Gastroesophageal sphincter (tissue), 4 donors: ENCODE data around the gene RERE. TPM values are rescaled to one million over a fixed set of nuclear protein-coding genes. Genes with fewer than 3 reads are reported as not detected.

Source experiments
- ATAC-seq: fragments of 150-250 bp; one replicate; pipeline ENCODE4 v1.9.1; 2016; ENCODE audit warnings: mild to moderate bottlenecking, moderate library complexity
- H3K27ac ChIP-seq, 4 donors: fragments of 200-600 bp; sonication (generic) in 3 of 4; 1 replicate in 3 of 4; 2 replicates in 1 of 4; pipeline ENCODE4 v1.5.1; 2016 to 2019
- H3K27me3 ChIP-seq: fragments of 200-600 bp; sonication (generic); one replicate; pipeline ENCODE4 v1.5.1; 2019
- H3K36me3 ChIP-seq, 2 donors: fragments of 200-600 bp; sonication (generic); one replicate each; pipeline ENCODE4 v1.5.1; 2019; ENCODE audit warnings: control low read depth in 1 of 2
- H3K4me1 ChIP-seq, 3 donors: fragments of 200-600 bp; sonication (generic); 1 replicate in 2 of 3; 2 replicates in 1 of 3; pipeline ENCODE4 v1.5.1; 2016 to 2019; ENCODE audit warnings: control low read depth in 2 of 3
- H3K4me3 ChIP-seq, 2 donors: fragments of 200-600 bp; sonication (generic); one replicate each; pipeline ENCODE4 v1.5.1; 2019; ENCODE audit warnings: mild to moderate bottlenecking in 1 of 2, moderate library complexity in 1 of 2
- H3K9me3 ChIP-seq, 3 donors: fragments of 200-600 bp; sonication (generic); one replicate each; pipeline ENCODE4 v1.5.1; 2017 to 2019; ENCODE audit warnings: control low read depth in 2 of 3
- EP300 ChIP-seq: sonication (generic); formaldehyde crosslinking; IDR thresholded peaks from one replicate; pipeline ENCODE4 v1.6.1; 2017; ENCODE audit warnings: antibody characterized with exemption, mild to moderate bottlenecking
- POLR2A ChIP-seq, 2 donors: fragments of 450-650 bp; IDR thresholded peaks; one replicate each; pipeline ENCODE4 v1.6.1; 2017; ENCODE audit warnings: antibody characterized with exemption in 2 of 2, mild to moderate bottlenecking in 2 of 2, moderate library complexity in 1 of 2
- POLR2AphosphoS5 ChIP-seq: sonication (generic); formaldehyde crosslinking; IDR thresholded peaks from one replicate; pipeline ENCODE4 v1.6.1; 2017; ENCODE audit warnings: antibody characterized with exemption
- WGBS, 2 donors: methylation state at CpG; one replicate each; pipeline ENCODE4 v1.1.5; 2018; ENCODE audit warnings: low coverage in 1 of 2; 5-methylcytosine and 5-hydroxymethylcytosine counted together
- total RNA-seq, 4 donors: library from RNA; depleted of rRNA; stranded (reverse); fragments of >200 nt; gene quantifications; one replicate each; pipeline ENCODE4 v1.1.0, GENCODE V29; 2016
- TF ChIP-seq, protein P1 (sequence below), 4 experiments: fragments of 200-600 bp in 2 of 4; fragments of 450-650 bp in 2 of 4; sonication (generic) in 1 of 4; IDR thresholded peaks; one replicate each; pipeline ENCODE4 v1.5.1; 2017 to 2019; ENCODE audit warnings: antibody characterized with exemption in 4 of 4, mild to moderate bottlenecking in 2 of 4, moderate library complexity in 2 of 4

RERE gene
- total RNA-seq, 4 donors from 2014 or later: 112 to 212 (median 139) TPM

DNA sequence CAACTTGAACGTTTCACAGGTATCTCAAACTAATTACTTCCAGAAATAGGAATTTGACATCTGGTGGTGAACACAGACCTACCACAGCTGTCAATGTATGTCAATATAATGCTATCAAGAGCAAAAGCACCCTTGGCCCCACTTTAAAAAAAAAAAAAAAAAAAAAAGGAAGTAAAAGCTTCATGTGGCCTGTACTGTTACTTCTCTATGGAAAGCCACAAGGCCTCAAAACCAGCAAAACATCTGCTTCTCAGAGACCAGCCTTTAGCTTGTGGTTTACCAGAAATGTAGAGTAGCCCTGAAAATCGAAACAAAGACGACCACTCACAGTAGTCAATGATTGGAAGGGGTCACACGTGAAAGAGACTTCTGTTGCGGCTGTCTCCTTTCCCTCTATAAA is 389.9 kb downstream of the RERE start:
- 63 to 90% methylated on average over 5 of the region's 5 CpGs for WGBS, 2 donors
- H3K27me3 ChIP-seq: no peaks in the 10 kb centered on the region
- ATAC-seq: no peak
- TF ChIP-seq POLR2A (IDR thresholded peaks at IDR 0.05) (no peak), EP300 (no peak), POLR2AphosphoS5 (no peak)
- TF ChIP-seq, protein P1, sequence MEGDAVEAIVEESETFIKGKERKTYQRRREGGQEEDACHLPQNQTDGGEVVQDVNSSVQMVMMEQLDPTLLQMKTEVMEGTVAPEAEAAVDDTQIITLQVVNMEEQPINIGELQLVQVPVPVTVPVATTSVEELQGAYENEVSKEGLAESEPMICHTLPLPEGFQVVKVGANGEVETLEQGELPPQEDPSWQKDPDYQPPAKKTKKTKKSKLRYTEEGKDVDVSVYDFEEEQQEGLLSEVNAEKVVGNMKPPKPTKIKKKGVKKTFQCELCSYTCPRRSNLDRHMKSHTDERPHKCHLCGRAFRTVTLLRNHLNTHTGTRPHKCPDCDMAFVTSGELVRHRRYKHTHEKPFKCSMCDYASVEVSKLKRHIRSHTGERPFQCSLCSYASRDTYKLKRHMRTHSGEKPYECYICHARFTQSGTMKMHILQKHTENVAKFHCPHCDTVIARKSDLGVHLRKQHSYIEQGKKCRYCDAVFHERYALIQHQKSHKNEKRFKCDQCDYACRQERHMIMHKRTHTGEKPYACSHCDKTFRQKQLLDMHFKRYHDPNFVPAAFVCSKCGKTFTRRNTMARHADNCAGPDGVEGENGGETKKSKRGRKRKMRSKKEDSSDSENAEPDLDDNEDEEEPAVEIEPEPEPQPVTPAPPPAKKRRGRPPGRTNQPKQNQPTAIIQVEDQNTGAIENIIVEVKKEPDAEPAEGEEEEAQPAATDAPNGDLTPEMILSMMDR (IDR thresholded peaks at IDR 0.05): no peak
- H3K9me3 ChIP-seq: no peaks in the 10 kb centered on the region
- H3K27ac ChIP-seq: peak overlapping the region in 3 of 4 donors; percentile 5 to 60 (median 57)
- H3K36me3 ChIP-seq: no peaks in the 10 kb centered on the region
- H3K4me1 ChIP-seq: peaks cover 2 to 46% (median 13%) of the 10 kb centered on the region in 3 donors
- H3K4me3 ChIP-seq: no peak overlapping the region

DNA sequence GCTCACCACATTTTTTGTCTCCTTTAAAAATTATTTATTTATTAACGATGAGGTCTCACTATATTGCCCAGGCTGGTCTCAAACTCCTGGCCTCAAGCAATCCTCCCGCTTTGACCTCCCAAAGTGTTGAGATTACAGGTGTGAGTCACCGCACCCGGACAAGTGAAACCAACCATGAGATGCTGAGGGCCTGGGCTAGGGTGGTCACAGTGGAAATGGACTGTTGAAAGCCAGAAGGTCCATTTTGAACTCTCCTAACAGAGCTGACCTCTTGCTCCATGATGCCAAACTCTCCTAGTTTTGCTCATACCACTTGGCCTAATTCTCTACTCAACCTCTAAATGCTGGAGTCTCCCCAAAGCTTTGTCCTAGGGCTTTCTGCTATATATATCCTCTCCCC is 390.4 kb downstream of the RERE start:
- Histone ChIP-seq H3K4me3 (no peak overlapping the region), H3K9me3 (no peaks in the 10 kb centered on the region), H3K36me3 (no peaks in the 10 kb centered on the region), H3K27me3 (no peaks in the 10 kb centered on the region), H3K4me1 (peaks cover 2 to 46% (median 13%) of the 10 kb centered on the region in 3 donors), H3K27ac (peak overlapping the region in 3 of 4 donors; percentile 8 to 60 (median 57))
- 86 to 91% methylated on average over 1 to 4 of the region's 4 CpGs for WGBS, 2 donors
- TF ChIP-seq, protein P1 (IDR thresholded peaks at IDR 0.05): no peak
- TF ChIP-seq POLR2AphosphoS5 (no peak), POLR2A (IDR thresholded peaks at IDR 0.05) (no peak), EP300 (no peak)
- ATAC-seq: no peak

DNA sequence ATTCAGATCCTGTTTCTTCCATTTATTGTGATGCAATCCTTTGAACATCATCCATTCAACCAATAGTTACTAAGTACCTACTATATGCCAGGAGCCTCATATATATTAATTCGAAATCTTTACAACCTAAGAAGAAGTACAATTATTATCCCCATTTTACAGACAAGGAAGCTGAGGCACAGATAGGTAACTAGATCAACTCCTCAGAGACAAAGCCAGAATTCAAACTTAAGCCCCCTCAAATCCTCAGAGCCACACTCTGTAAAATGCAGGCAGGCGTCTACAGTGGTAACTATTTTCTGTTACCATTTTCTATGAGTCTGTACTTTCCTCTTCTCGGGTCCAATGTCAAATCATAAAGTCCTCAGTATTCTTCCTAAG is 391.7 kb downstream of the RERE start:
- WGBS, 2 donors: 92 to 96% methylated on average over 3 of the region's 3 CpGs
- H3K27me3 ChIP-seq: no peaks in the 10 kb centered on the region
- peak overlapping the region in 2 of 4 donors; percentile 97 to 98 for H3K27ac ChIP-seq
- no peak for ATAC-seq
- TF ChIP-seq POLR2AphosphoS5: no peak
- TF ChIP-seq, protein P1 (IDR thresholded peaks at IDR 0.05): no peak
- no peak for TF ChIP-seq EP300
- TF ChIP-seq POLR2A (IDR thresholded peaks at IDR 0.05): no peak
- no peak overlapping the region for H3K4me3 ChIP-seq
- peaks cover 2 to 42% (median 13%) of the 10 kb centered on the region in 3 donors for H3K4me1 ChIP-seq
- H3K9me3 ChIP-seq: no peaks in the 10 kb centered on the region
- H3K36me3 ChIP-seq: no peaks in the 10 kb centered on the region

DNA sequence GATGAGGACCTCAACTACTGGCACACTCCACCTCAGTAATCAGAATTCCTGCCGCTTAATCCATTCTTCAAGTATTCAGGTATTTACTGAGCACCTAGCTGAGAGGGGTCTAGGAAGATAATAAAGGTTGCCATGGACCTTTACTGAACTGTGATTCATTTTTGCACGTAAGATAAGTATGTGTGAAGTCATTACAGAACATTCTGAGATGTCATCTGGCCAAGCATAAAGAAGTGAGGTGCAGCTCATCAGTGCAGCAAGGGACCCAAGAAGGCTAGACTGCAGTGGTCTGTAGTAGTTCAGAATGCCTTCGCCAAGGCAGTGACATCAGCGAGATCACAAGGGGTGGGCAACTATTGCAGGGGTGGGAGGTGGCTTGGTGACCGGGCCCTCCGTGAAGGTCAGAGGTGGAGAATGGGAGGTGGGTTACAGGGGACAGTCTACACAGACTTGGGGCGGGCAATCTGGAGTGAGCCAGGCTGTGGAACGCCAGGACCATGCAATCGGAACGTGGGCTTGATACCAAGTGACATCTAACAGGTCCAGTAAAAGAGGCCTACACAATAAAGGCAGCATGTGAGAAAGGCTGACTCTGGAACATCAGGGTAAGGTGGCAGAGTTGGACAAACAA is 392.2 kb downstream of the RERE start:
- Histone ChIP-seq H3K36me3 (no peaks in the 10 kb centered on the region), H3K4me3 (peak overlapping the region in 1 of 2 donors; percentile 74), H3K27ac (peak overlapping the region; percentile 95 to 100 (median 98)), H3K27me3 (no peaks in the 10 kb centered on the region), H3K9me3 (no peaks in the 10 kb centered on the region), H3K4me1 (peaks cover 2 to 44% (median 13%) of the 10 kb centered on the region in 3 donors)
- TF ChIP-seq POLR2A (IDR thresholded peaks at IDR 0.05) (no peak), POLR2AphosphoS5 (no peak)
- TF ChIP-seq, protein P1 (IDR thresholded peaks at IDR 0.05): no peak
- WGBS, 2 donors: 80 to 92% methylated on average over 7 to 8 of the region's 10 CpGs
- no peak for ATAC-seq

DNA sequence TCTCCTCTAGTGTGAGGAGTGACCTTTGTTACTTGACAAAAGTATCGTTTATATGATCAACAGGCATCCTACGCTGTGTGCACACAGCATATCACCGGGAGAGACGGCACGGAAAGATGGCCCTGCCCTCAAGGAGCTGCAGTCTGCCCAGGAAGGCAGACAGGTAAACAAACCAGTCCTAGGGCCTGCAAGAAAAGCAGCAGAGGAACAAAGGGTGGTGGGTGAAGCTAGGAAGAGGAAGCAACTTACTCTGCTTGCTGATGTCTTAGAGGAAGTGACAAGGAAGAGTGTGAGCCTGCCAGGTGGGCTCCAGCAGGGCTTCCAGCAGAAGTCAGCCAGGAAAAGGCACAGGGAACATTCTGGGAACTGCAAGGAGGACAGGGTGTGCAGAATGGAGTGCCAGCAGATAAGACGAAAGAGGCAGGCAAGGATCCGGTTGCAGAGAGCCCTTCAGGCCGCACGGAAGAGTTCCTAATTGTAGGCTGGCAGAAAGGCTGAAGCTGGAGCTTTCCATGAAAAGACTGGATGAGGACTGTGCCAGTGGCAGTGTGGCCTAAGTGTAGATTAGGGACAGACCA is 392.8 kb downstream of the RERE start:
- no peaks in the 10 kb centered on the region for H3K27me3 ChIP-seq
- H3K4me1 ChIP-seq: peaks cover 5 to 50% (median 16%) of the 10 kb centered on the region in 3 donors
- peak; percentile 19 for ATAC-seq
- H3K9me3 ChIP-seq: no peaks in the 10 kb centered on the region
- peak overlapping the region; percentile 74 to 97 for H3K4me3 ChIP-seq
- TF ChIP-seq EP300 (no peak), POLR2A (IDR thresholded peaks at IDR 0.05) (no peak), POLR2AphosphoS5 (peak; percentile 50)
- TF ChIP-seq, protein P1 (IDR thresholded peaks at IDR 0.05): no peak
- 24 to 38% methylated on average over 8 to 9 of the region's 9 CpGs for WGBS, 2 donors
- no peaks in the 10 kb centered on the region for H3K36me3 ChIP-seq
- H3K27ac ChIP-seq: peak overlapping the region; percentile 95 to 100 (median 98)
